Upper lobe of right lung (tissue), 1 donor: Measurements from ENCODE around the gene PXYLP1. TPM values are rescaled to one million over a fixed set of nuclear protein-coding genes. Genes with fewer than 3 reads are reported as not detected.

Source experiments
- ATAC-seq: fragments of 200-7000 bp; cut with Tn5 transposase; one replicate; pipeline ENCODE4 v1.9.1; 2020; ENCODE audit warnings: mild to moderate bottlenecking, moderate library complexity
- DNase-seq: peaks from one replicate; pipeline ENCODE4 v3.0.0-alpha.2; 2020
- H3K27ac ChIP-seq: fragments of 200-600 bp; one replicate; pipeline ENCODE4 v1.8.0; 2022
- H3K27me3 ChIP-seq: fragments of 200-600 bp; one replicate; pipeline ENCODE4 v1.8.0; 2022; ENCODE audit warnings: mild to moderate bottlenecking
- H3K36me3 ChIP-seq: fragments of 200-600 bp; one replicate; pipeline ENCODE4 v1.8.0; 2022
- H3K4me1 ChIP-seq: fragments of 200-600 bp; one replicate; pipeline ENCODE4 v1.8.0; 2022
- H3K4me3 ChIP-seq: fragments of 200-600 bp; one replicate; pipeline ENCODE4 v1.8.0; 2022; ENCODE audit warnings: mild to moderate bottlenecking
- H3K9me3 ChIP-seq: fragments of 200-600 bp; one replicate; pipeline ENCODE4 v1.8.0; 2022
- CTCF ChIP-seq: fragments of 200-600 bp; IDR thresholded peaks from one replicate; pipeline ENCODE4 v1.8.0; 2022; ENCODE audit warnings: antibody characterized with exemption
- intact Hi-C: fragments of 100-400 bp; cut with DNase I; formaldehyde crosslinking; loops from one replicate; pipeline ENCODE4 v1.11.0; 2022
- total RNA-seq: library from RNA; stranded (reverse); fragmentation: NEBNext Ultra II Directional; extraction: Animal tissue kit (Norgen Biotek cat#: 25700); gene quantifications from one replicate; pipeline ENCODE4 v1.2.1, GENCODE V29; 2021
- donor health status: DM: no; HTN: yes; CAD: no; lungs with severe emphysema.

The PXYLP1 gene
- total RNA-seq, 1 donor from 2014 or later = 13.6 TPM

GRCh38 chr3:141255137-141255845 lies 23.7 kb downstream of the PXYLP1 start:
- intact Hi-C loops = no loop called here
- ATAC-seq (no peak), DNase-seq (no peak)
- H3K36me3 ChIP-seq = peaks cover 4% of the 10 kb centered on the region
- H3K4me3 ChIP-seq = no peak overlapping the region
- H3K27ac ChIP-seq = no peak overlapping the region
- TF ChIP-seq CTCF = no peak
- H3K4me1 ChIP-seq = no peaks in the 10 kb centered on the region
- H3K9me3 ChIP-seq = no peaks in the 10 kb centered on the region
- H3K27me3 ChIP-seq = no peaks in the 10 kb centered on the region

- intact Hi-C loops = no loop called here
- DNase-seq (no peak), ATAC-seq (peak; percentile 80)
- Histone ChIP-seq H3K9me3 (no peaks in the 10 kb centered on the region), H3K36me3 (peaks cover 8% of the 10 kb centered on the region), H3K27me3 (no peaks in the 10 kb centered on the region), H3K4me1 (no peaks in the 10 kb centered on the region), H3K27ac (no peak overlapping the region), H3K4me3 (no peak overlapping the region)
- TF ChIP-seq CTCF = peak; percentile 29
Observed at GRCh38 chr3:141255846-141256261, 24.2 kb downstream of the PXYLP1 start.

GRCh38 chr3:141256820-141257219 lies 25.2 kb downstream of the PXYLP1 start:
- no peak overlapping the region for H3K27ac ChIP-seq
- no peaks in the 10 kb centered on the region for H3K4me1 ChIP-seq
- DNase-seq = no peak
- peaks cover 8% of the 10 kb centered on the region for H3K36me3 ChIP-seq
- TF ChIP-seq CTCF = no peak
- no peak overlapping the region for H3K4me3 ChIP-seq
- intact Hi-C loops = no loop called here
- no peaks in the 10 kb centered on the region for H3K27me3 ChIP-seq
- H3K9me3 ChIP-seq = no peaks in the 10 kb centered on the region
- no peak for ATAC-seq

GRCh38 chr3:141257961-141258360 lies 26.3 kb downstream of the PXYLP1 start:
- ATAC-seq = peak; percentile 24
- no peak for TF ChIP-seq CTCF
- peaks cover 8% of the 10 kb centered on the region for H3K36me3 ChIP-seq
- no peaks in the 10 kb centered on the region for H3K27me3 ChIP-seq
- DNase-seq = no peak
- intact Hi-C loops = no loop called here
- H3K9me3 ChIP-seq = no peaks in the 10 kb centered on the region
- no peaks in the 10 kb centered on the region for H3K4me1 ChIP-seq
- H3K4me3 ChIP-seq = no peak overlapping the region
- no peak overlapping the region for H3K27ac ChIP-seq

GRCh38 chr3:141258973-141259372 lies 27.3 kb downstream of the PXYLP1 start:
- intact Hi-C loops = no loop called here
- Histone ChIP-seq H3K27ac (no peak overlapping the region), H3K36me3 (peaks cover 8% of the 10 kb centered on the region), H3K27me3 (no peaks in the 10 kb centered on the region), H3K4me1 (no peaks in the 10 kb centered on the region), H3K9me3 (no peaks in the 10 kb centered on the region), H3K4me3 (no peak overlapping the region)
- DNase-seq (no peak), ATAC-seq (no peak)
- TF ChIP-seq CTCF = no peak
